Ovary (tissue), 3 donors: Measurements from ENCODE around the gene SLCO2B1.

ENCODE experiments used
- CTCF ChIP-seq, 3 donors: fragments of 450-650 bp in 2 of 3; fragments of 200-600 bp in 1 of 3; IDR thresholded peaks; one replicate each; pipeline versions ENCODE4 v1.5.1 to v1.8.0; 2016 to 2022; ENCODE audit warnings: antibody characterized with exemption in 3 of 3, mild to moderate bottlenecking in 1 of 3
- EP300 ChIP-seq: sonication (generic); formaldehyde crosslinking; IDR thresholded peaks from one replicate; pipeline ENCODE4 v1.6.1; 2017; ENCODE audit warnings: antibody characterized with exemption
- POLR2A ChIP-seq: fragments of 450-650 bp; IDR thresholded peaks from one replicate; pipeline ENCODE4 v1.6.1; 2017; ENCODE audit warnings: antibody characterized with exemption, mild to moderate bottlenecking, moderate library complexity
- donor health status: DM: no; HTN: no; CAD: no.

- TF ChIP-seq CTCF (IDR thresholded peaks at IDR 0.05) (no peak), EP300 (no peak), POLR2A (no peak)
These were observed 91.2 kb downstream of the SLCO2B1 start for GRCh38 chr11:75241906-75242644.
